Left lobe of liver (tissue), 2 donors: ENCODE data around the gene CYP26B1. TPM values are rescaled to one million over a fixed set of nuclear protein-coding genes. Genes with fewer than 3 reads are reported as not detected.

ENCODE experiments used
- ATAC-seq: fragments of 200-7000 bp; cut with Tn5 transposase; one replicate; pipeline ENCODE4 v1.9.1; 2020; ENCODE audit warnings: mild to moderate bottlenecking, moderate library complexity
- DNase-seq: peaks from one replicate; pipeline ENCODE4 v3.0.0-alpha.2; 2020; ENCODE audit warnings: low spot score
- total RNA-seq: library from RNA; stranded (reverse); gene quantifications from one replicate; pipeline ENCODE4 v1.2.1, GENCODE V29; 2021
- donor health status: DM: no; HTN: no; CAD: no; lungs with moderate emphysema.
- donor health status: DM: no; HTN: yes; CAD: no.

CYP26B1 gene, protein sequence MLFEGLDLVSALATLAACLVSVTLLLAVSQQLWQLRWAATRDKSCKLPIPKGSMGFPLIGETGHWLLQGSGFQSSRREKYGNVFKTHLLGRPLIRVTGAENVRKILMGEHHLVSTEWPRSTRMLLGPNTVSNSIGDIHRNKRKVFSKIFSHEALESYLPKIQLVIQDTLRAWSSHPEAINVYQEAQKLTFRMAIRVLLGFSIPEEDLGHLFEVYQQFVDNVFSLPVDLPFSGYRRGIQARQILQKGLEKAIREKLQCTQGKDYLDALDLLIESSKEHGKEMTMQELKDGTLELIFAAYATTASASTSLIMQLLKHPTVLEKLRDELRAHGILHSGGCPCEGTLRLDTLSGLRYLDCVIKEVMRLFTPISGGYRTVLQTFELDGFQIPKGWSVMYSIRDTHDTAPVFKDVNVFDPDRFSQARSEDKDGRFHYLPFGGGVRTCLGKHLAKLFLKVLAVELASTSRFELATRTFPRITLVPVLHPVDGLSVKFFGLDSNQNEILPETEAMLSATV
- 4.4 TPM for total RNA-seq

DNA sequence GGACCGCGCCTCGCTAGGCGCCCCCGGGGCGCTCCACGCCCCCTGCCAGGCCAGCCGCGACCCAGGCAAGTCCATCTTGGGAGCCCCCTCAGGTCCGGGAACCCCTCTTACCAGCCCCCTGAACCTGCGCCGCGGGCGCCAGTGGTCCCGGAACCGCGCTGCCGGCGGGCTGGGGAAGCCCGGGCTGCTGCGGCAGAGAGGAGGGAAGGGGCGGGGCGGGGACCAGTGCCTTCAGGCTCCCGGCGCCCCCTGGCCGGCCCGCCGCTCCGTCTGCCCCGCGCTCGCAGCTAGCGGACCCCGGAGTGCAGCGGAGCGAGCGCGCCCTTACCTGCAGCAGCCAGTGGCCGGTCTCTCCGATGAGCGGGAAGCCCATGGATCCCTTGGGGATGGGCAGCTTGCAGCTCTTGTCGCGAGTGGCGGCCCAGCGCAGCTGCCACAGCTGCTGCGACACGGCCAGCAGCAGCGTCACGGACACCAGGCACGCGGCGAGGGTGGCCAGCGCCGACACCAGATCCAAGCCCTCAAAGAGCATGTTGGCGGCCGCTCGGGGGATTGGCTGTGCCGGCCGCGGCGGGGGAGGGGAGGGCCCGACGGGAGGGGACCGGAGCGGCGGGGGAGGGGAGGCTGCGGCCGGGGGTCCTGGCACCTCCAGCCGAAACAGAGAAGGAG, at the start of gene CYP26B1:
CYP26B1 (minus strand) TSS at position 560 of the 669 bp plus-strand sequence; CDS start at position 532, 28 bp downstream.
- no peak for ATAC-seq
- DNase-seq = peak; percentile 43

DNA sequence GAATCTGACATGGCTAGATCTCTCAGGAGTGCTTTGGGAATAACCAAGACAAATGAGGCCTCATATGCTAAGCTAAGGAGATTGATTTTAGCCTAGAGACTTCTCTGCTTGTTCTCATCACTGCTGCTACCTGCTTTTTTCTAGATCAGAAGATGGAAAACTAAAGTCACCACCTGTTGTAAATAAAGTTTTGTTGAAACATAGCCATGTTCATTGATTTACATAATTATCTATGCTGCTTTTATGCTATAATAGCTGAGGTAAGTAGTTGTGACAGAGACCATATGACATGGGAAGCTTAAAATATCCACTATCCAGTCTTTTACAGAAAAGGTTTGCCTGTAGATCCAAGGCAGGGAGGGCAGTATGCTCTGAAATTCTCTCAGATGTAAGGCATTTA, 46.1 kb upstream of the CYP26B1 start:
- DNase-seq (no peak), ATAC-seq (no peak)

DNA sequence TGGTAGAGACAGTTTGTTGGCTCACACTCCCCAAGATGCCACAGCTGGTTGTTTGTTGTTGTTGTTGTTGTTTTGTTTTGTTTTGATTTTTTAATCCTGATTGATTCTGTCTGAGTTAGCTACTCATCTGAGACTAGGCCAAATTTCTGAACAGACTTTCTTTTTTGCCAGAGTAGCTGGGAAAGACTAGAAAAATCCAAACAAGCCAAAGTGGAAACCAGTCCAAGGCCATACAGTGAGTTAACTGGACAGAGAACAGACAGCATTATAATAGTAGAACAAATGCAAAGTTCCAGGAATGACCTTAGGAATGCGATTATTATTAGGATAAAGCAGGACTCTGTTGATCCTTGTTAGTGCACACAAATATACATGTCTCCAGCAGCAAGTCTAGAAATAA, 43.8 kb upstream of the CYP26B1 start:
- DNase-seq = no peak
- no peak for ATAC-seq

DNA sequence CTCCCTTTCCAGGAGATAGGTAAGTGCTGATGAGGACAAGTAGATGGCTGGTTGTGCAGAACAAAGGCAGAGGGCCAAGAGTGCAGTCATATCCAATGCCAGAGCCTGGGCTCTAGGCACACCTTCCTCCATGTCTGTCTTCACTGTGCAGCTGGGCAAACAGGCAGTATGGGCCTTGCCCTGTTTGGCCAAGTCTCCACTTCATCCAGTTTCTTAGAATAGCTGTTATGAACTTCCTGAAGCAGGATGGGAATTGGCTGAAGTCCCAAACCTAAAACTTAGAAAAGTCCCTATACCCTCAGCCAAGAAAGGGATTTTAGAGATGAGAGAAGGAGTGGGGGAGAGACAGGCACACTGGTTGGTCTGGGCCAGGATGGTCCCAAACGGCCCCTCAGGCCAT, 37.5 kb upstream of the CYP26B1 start:
- no peak for DNase-seq
- no peak for ATAC-seq

DNA sequence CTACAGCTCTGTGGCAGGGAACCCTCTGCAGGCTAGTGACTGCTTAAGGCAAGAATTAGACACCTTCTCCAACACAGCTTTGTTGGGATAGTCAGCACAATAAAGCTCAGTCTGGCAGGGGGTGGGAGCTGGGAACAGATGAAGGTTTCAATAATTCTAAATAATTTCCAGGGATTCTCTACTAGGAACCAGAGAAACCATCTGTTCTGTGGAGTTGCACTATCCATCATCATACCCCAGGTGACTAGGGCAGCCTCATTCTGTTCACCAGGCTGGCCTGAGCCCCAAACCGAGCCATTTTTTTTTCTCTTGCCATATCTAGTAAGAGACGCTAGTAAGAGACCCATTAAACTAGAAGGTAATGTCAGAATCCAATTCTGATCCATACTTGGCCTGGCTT, 35.8 kb upstream of the CYP26B1 start:
- ATAC-seq = no peak
- no peak for DNase-seq

DNA sequence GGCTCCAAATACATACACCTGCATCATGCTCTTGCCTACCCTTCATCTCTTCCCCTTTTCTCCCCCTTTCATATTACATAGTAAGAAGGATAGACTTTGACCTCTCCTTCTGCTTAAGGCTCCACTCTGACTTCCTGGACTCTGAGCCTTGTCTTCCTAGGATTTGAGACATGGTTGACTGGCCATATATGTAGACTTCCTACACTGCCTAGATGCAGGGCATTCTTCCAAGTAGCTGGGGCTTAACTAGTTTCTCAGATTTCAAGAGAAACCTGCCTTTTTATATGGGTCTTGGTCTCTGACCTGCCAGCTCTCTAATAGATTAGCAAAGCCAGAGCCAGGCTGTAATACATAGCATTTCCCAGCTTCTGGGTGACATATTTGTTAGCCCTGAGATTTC, 35.4 kb upstream of the CYP26B1 start:
- no peak for ATAC-seq
- no peak for DNase-seq

DNA sequence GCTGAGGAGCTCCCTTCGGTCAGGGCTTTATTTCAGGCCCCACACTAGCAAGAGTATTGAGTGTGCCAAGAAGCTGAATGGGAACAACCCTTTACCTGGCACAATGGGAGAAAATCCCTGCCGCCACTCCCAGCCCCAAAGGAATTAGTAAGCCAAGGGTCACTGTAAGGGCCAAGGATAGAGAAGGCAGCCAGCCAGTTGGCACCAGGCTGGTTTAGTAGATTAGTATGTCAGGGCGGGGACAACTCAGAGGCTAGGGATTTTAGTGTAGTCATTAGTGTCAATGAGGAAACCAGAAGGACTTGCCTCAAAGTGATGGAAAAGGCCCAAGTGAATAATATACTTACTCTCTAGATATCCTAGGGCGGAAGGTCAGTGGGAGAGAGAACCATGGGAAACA, 34.9 kb upstream of the CYP26B1 start:
- ATAC-seq = peak; percentile 92
- peak; percentile 64 for DNase-seq

DNA sequence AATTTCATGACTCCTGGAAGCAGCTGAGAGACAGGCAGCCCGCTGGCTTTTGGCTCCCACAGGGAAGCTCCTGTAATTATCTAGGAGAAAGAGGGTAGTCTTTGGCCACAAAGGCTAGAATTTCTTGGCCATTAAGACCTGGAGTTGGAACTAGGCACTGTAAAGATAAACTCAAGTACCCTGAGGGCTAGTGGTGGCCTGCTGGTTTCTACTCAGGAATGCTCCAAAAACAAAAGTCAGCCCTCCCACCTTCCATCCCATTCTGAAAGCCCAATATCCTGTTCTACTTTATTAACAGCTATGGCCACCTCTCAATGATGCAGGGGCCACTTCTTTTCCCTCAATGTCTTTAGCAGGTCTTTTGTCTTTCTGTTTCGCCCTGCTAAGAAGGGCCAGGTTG, 34.0 kb upstream of the CYP26B1 start:
- no peak for DNase-seq
- no peak for ATAC-seq

DNA sequence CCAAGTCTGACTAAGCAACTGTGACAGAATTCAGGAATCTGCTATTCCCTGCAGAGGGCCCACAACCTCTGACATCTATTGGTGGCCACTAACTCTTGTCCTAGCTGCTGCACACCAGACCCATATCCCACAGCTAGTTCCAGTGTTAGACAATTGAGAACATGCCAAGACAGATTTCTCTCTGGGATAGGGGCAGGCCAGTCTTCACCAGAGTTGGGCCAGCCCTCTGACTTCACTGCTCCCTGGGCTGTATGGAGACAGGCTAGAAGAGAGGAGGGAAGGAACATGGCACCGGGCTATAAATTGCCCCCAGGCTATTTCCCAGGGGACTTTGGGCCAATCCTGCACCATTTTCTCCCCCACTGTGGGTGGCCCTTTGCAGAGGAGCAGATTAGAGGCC, 32.7 kb upstream of the CYP26B1 start:
- DNase-seq (no peak), ATAC-seq (no peak)

DNA sequence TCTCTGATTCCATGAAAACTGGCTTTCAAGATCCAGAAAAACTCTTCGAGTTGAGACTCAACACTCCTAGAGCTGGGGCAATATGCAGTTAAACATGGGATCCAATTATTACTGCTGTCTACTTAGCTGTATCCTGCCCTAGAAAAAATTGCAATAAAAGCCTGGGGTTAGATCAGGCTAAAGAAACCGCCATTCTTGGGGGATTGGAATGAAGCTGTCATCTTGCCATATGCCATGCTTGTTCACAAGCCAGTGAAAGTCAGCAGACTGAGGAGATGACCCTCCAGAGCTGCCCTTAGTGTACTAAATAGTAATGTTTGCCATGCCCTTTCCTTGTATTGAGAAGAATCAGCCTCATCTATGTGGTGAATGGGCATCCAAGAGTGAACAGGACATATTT, 30.9 kb upstream of the CYP26B1 start:
- ATAC-seq (no peak), DNase-seq (no peak)

DNA sequence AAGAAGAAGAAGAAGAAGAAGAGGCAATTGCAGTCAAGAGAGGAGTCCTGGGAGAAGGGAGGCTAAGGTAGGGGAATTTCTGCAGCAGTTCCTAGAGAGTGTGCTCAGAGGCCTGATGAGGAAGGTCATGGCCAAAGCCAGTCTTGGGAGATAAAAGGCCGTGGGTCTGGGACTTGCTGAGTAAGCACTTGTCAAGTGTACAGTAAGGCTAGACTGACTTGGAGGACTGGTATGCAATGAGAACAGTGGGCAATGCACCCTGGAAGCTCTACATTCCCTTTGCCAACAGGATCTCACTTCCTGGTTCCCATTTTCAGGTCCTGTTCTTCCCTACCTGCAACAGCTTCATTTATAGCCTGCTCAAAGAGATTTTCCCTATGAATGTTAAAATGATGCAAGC, 28.6 kb upstream of the CYP26B1 start:
- no peak for DNase-seq
- ATAC-seq = no peak

DNA sequence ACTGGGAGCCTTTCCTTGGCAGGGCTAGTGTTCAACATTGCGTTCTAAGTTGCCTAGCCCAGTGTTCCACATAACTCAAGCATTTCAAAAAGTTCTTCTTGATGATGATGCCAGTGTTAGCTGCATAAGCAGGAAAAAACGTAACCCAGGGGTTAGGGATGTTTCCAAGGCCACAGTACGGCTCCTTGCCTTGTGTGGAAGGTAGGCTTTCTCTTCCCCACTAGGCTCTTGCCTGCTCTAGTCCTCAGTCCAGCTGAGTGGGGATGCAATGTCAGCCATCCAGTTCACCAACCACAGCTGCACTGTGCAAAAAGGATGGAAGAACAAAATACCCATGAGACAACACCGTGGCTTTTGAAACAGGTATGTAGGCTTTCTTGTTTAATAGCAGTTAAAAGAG, 28.0 kb upstream of the CYP26B1 start:
- no peak for ATAC-seq
- no peak for DNase-seq

DNA sequence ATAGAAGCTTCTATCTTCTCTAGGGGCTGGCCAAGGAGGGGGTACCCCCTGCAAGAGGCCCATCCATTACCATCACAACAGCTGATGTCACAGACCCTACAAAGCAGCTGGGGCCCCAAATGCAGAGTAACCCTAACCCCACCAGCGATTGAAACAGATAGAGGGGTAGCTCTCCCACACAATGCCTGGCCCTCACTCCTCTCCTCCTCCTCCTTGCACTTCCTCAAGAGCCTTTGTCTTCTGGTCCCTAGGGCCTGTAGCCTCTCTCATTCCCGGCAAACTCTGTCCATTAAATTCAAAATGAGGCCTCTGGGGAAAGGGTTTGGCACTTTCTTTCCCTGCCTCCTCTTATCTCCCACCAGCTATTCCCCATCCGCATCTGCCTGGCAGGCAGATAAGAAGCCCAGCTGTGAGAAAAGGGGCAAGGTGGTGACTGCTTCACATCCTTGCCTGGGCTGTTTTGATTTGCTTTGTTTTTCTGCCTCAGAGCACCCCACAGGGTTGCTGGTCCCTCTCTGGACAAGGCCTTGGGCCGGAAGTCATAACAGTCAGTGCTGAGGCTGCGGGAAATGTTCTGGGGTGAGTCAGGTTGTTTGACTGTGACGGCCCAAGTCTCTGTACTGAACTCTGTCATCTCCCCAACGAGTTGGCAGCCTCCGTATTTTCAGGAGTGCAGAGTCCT, 26.1 kb upstream of the CYP26B1 start:
- ATAC-seq (no peak), DNase-seq (no peak)

DNA sequence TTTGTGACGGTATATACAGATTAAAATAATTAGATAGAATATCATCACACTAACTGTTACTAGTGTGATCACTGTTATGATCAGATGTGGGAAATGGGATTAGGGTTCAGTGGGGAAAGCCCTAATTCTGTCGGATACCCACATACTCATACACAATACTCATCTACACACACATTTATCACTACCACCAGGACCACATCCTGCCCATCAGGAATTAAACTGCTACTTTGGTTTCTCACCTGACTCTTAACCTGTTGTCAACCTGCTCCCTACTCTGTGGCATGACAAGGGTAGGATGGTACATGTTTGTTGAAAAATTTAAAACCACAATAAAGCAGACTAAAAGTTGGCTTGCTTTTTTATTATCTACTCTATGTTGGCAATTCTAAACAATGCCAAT, 24.8 kb upstream of the CYP26B1 start:
- ATAC-seq (no peak), DNase-seq (no peak)

DNA sequence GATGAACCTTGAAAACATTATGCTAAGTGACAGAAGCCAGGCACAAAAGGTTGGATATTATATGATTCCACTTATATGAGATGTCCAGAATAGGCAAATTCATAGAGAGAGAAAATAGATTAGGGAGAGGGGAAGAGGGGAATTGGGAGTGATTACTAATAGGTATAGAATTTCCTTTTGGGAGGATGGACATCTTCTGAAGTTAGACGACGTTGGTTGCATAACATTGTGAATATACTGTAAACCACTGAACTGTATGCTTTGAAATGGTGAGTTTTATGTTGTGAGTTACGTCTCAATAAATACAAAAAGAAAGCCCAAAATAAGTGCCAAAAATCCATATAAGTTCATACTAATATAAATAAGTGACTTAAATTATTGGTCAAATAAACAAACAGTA, 18.6 kb upstream of the CYP26B1 start:
- DNase-seq (no peak), ATAC-seq (no peak)

DNA sequence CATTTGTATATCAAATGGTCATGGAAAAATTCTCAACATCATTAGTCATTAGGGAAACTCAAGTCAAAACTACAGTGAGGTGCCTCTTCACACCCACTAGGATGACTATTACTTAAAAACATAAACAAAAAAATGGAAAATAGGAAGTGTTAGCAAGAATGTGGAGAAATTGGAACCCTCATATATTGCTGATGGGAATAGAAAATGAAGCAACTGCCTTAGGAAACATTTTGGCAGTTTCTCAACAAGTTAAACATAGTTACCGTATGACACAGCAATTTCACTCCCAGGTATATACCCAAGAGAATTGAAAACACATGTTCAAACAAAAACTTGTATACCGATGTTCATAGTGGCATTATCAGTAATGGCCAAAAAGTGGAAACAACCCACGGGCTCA, 18.1 kb upstream of the CYP26B1 start:
- ATAC-seq = no peak
- DNase-seq = no peak

DNA sequence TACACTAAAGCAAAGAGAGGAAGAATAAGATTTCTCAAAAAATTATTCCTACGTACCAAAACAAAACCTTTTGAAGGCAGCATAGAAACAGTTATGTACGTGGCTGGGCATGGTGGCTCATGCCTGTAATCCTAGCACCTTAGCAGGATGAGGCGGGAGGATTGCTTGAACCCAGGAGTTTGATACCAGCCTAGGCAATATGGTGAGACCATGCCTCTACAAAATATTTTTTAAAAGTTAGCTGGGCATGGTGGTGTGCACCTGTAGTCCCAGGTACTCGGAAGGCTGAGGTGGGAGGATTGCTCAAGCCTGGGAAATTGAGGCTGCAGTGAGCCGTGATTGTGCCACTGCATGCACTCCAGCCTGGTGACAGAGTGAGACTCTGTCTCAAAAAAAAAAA, 14.9 kb upstream of the CYP26B1 start:
- ATAC-seq = no peak

DNA sequence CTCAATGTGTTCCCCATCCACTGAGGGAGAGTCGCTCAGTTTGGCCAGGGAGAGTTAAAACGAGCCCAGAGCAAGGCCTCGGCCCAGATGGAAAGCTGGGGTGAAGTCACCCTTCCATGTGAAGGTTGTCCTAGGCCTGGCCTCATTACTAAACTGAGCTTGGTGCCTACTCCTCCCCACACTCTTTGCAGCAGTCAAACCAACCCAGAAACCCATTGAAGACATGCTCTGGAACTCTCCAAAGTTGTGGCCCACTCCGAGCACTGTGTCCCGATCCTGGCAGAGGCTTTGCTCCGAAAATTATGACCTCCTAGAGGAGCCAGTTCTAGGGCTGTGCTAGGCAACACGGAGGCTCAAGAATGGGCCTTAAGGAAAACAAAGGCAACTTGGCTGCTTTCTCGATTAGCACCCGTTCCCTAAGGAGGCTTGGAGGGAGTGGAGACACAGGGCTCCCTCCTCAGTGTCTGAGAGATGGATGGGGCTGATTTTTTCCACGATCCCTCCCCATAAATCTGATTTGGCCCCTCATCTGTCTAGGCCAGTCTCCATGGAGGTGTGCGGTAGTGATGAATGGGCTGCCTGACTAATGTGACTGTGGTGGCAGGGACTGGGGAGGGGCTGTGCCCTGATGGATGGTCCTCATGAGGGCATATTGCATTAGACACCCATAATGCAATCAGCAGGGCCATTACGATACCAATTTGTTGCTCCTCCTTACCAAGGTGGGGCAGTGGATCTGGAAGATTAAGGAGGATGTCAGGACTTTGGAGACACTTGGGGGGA, 11.7 kb upstream of the CYP26B1 start:
- no peak for ATAC-seq
- no peak for DNase-seq

More for the DNA sequence above, 14.9 kb upstream of the CYP26B1 start:
- no peak for DNase-seq

DNA sequence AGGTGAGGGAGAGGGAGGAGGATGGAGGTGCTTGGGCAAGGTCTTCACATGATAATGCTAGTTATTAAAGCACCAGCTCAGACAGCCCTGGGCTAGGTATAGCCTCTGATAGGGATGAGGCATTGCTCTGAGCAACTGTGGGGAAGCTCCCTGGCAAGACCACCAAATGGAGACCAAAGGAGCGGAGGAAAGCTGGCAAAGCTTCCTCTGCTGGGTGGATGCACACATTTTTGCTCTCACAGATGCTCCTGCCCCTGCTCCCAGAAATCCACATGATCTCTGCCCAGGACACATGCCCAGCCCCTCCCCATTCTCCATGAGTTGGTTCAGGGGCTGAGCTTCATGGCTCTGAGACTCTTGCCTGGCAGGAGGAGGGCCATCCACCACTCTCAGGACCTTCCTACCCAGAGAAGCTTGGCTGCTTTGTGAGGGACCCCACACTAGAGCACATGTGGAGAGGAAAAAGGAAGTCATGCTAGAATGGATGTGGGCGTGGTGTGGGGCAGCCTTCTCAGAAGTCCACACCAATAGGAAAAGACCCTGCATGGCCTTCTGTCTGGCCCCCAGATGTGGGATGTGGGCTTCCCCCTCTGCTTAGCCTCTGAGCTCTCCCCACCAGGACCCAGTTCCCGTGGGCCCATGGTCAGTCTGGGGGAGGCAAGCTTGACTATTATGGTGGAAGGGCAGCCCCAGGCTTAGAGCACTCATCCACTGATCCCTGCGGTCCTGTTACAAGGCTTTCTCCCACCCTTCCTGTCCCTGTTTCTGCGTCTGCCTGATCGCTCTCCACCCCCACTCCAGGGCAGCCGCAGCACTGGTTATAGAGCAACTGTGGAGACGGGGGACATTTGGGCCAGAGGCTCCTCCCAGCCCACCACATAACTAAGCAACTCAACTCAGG, 10.5 kb upstream of the CYP26B1 start:
- DNase-seq = no peak
- no peak for ATAC-seq

DNA sequence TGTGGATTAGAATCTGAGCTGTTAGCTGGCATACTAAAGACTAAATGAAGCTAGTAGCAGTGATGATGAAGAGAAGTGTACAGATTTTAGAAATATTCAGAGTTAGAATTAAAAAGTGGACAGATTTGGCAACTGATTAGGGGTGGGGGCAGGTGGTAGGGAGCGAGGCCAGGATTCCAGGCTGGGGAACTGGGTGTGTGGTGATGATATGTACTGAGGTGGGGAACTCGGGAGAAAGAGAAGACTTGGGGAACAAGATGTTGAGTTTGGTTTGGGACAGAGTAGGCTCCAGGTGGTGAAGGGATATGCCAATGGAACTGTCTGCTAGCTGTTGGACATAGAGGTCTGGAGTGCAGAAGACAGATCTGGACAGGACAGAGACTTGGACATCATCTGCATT, 9.2 kb upstream of the CYP26B1 start:
- DNase-seq = no peak
- no peak for ATAC-seq
